H54 (cell line): ENCODE measurements around the gene FAM118B.

Experiments
- DNase-seq: peaks from one replicate; pipeline ENCODE4 v3.0.0; 2011; ENCODE audit warnings: low spot score, mixed read lengths; ENCODE audit not compliant: insufficient read length
- FAIRE-seq: peaks from 3 replicates; lab custom pipeline; 2011; peaks lifted over from hg19 to GRCh38; lab: Jason Lieb, UNC
- POLR2A ChIP-seq: IDR thresholded peaks from 2 replicates; pipeline ENCODE4 v1.6.1; 2011; ENCODE audit warnings: low read depth, mild to moderate bottlenecking, low read length

The FAM118B gene

GRCh38 chr11:126257144-126257543, 45.6 kb downstream of the FAM118B start:
- FAIRE-seq (no peak), DNase-seq (no peak)
- no peak for TF ChIP-seq POLR2A

- TF ChIP-seq POLR2A = no peak
- FAIRE-seq (no peak), DNase-seq (no peak)
These were observed 46.2 kb downstream of the FAM118B start for GRCh38 chr11:126257764-126258163.

- TF ChIP-seq POLR2A = no peak
- FAIRE-seq (no peak), DNase-seq (no peak)
These were observed 50.6 kb downstream of the FAM118B start for GRCh38 chr11:126262216-126262615.

DNA sequence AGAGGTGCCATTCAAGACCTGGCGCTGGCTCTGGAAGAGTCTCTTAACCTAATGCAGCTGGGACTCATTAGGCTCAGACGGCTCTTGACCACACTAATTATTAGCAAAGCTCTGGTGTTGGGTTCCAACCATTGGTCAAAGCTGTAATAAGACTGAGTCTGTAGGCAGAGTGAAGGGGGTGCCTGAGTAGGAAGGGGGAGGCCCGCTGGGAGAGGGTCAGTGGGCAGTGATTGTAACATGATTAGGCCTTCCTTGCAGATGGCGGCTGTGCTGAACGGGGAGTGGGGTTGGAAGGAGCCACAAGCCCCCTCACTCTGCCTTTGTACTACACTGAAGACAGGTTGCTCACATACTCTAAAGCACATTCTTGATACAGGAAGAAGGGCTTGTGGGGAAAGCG, 51.9 kb downstream of the FAM118B start:
- DNase-seq (no peak), FAIRE-seq (no peak)
- no peak for TF ChIP-seq POLR2A

DNA sequence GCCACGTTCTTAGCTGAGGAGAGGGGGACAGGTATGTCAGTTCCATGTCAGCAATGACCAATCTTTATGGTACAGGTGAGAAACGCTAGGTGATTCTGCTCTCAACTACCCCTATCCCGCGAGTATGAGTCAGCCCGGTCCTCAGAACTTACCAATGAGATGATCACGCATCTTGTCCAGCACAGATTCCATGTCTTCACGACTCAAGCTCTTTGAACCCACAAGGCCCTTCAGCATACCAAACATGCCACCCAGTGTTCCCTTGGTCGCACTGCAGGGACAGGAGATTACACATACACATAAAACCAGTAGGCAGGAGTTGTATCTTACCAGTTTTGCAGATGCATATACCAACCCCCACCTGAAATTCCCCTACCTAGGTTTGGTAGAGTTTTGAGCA, 54.2 kb downstream of the FAM118B start:
- FAIRE-seq (no peak), DNase-seq (no peak)
- no peak for TF ChIP-seq POLR2A

GRCh38 chr11:126267650-126268049, 56.1 kb downstream of the FAM118B start:
- TF ChIP-seq POLR2A = no peak
- no peak for FAIRE-seq
- DNase-seq = no peak

DNA sequence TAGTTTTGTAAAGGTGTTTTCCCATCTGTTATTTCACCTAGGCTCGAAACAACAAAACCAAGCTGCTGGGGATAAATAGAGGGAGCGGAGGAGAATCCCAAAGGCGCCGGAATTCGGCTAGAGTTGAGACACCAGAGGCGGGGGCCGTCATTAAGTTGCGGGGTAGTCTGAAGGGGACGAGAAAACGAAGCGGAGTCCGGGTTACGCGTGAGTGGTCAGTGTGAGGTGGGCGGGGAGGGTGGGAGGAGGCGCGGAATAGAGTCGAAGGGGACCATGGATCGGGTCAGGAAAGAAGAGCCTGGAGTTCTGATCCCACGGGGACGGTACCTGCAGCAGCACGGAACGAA, 56.8 kb downstream of the FAM118B start:
- FAIRE-seq (no peak), DNase-seq (peak; percentile 36)
- TF ChIP-seq POLR2A = no peak

- no peak for FAIRE-seq
- TF ChIP-seq POLR2A = peak; percentile 71
These were observed 57.4 kb downstream of the FAM118B start, which contains the start of the genes FOXRED1 and SRPRA for GRCh38 chr11:126268708-126269579. FOXRED1 (plus strand) TSS chr11:126269154; CDS start chr11:126269207, 53 bp downstream. SRPRA (minus strand) TSS chr11:126268895; CDS start chr11:126268804, 91 bp downstream.

GRCh38 chr11:126277322-126277721, 65.7 kb downstream of the FAM118B start:
- TF ChIP-seq POLR2A = no peak
- FAIRE-seq (no peak), DNase-seq (no peak)

More at GRCh38 chr11:126268708-126269579, 57.4 kb downstream of the FAM118B start, which contains the start of the genes FOXRED1 and SRPRA:
- DNase-seq = peak; percentile 93

DNA sequence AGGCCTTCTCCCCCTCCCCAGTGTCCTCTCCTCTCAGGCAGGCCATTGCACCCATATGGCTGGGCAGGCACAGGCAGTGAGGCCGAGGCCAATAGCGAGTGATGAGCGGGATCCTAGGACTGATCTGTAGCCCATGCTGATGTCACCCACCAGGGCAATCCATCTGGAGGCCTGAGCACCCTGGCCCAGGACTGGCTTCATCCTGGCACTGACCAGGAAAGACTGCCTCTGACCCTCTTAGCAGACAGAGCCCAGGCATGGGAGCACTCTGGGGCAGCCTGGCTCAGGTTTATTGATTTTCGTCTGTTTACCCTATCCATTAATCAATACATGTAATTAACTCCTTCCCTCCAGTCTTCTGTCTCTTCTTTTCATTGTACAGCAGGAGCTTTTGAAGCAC, 66.2 kb downstream of the FAM118B start:
- no peak for FAIRE-seq
- no peak for TF ChIP-seq POLR2A
- no peak for DNase-seq

DNA sequence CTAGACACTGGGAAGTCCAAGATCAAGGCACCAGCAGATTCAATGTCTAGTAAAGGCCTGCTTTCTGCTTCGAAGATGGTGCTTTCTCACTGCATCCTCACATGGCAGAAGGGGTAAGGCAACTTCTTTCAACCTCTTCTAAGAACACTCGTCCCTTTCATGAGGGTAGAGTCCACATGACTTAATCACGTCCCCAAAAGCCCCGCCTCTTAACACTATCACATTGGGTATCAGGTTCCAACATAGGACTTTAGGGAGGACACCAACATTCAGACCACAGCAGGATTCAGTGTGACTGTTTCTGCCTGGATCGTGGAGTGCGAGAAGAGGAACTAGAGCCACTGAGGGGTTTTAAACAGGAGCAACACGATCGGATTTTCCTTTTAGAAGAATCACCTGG, 67.6 kb downstream of the FAM118B start:
- no peak for TF ChIP-seq POLR2A
- no peak for FAIRE-seq
- no peak for DNase-seq

- no peak for TF ChIP-seq POLR2A
- DNase-seq (no peak), FAIRE-seq (no peak)
These were observed 69.0 kb downstream of the FAM118B start for GRCh38 chr11:126280595-126280994.

- no peak for TF ChIP-seq POLR2A
- FAIRE-seq = no peak
- no peak for DNase-seq
These were observed 69.7 kb downstream of the FAM118B start for GRCh38 chr11:126281245-126281644.

DNA sequence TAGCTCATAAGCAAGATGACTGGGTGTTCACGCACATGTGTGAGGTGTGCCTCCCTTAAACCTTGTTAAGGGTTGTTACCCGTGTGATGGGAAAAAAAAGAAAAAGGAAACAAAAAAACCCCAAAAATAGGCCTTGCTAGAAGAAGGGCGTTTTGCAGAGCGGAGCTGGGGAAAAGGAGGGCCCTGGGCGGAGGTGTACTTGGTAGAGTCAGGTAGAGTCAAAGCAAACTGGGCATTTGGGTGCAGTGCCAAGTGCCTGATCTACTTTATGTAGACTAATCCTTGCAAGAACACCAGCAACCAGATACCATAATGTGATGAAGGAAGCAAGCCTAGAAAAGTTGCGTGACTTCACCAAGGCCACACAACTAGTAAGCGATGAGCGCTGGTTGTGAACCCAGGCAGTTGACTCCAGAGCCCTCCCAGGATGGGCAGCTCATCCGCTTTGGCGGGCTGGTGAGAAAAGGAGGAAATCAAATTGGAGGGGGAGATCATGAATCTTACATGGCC, 70.1 kb downstream of the FAM118B start:
- no peak for TF ChIP-seq POLR2A
- FAIRE-seq = no peak
- DNase-seq = no peak

GRCh38 chr11:126282361-126282735, 70.8 kb downstream of the FAM118B start:
- FAIRE-seq = no peak
- DNase-seq = no peak
- no peak for TF ChIP-seq POLR2A
